ENCODE data around the gene STC2. TPM values are rescaled to one million over a fixed set of nuclear protein-coding genes. Genes with fewer than 3 reads are reported as not detected.
A peak's percentile ranks its signal among the peaks of the same experiment; 100 is the strongest.

Gene STC2
- total RNA-seq, 1 experiment from 2014 or later = 57.0 TPM

GRCh38 chr5:173327948-173328843, at the start of gene STC2 (continued):
- TF ChIP-seq ZNF281 (CRISPR knock-in tag; IDR thresholded peaks at IDR 0.05) = no peak
- peak; percentile 51; the same call in 1 of the 2 replicates for TF ChIP-seq SMAD3 (CRISPR knock-in tag; IDR thresholded peaks at IDR 0.05; ENCODE audit: borderline replicate concordance)
- no peak for TF ChIP-seq HMGA2 (CRISPR knock-in tag; IDR thresholded peaks at IDR 0.05)
- peak; percentile 66; the same call in 1 of the 2 replicates for TF ChIP-seq FOXP1 (CRISPR knock-in tag; IDR thresholded peaks at IDR 0.05; ENCODE audit: borderline replicate concordance)
- TF ChIP-seq GRHL2 (CRISPR knock-in tag; IDR thresholded peaks at IDR 0.05; ENCODE audit: insufficient replicate concordance, severe bottlenecking) = no peak
- no peak for TF ChIP-seq ZMAT4 (CRISPR knock-in tag; IDR thresholded peaks at IDR 0.05)
- no peak for TF ChIP-seq IRF2 (CRISPR knock-in tag; IDR thresholded peaks at IDR 0.05; ENCODE audit: borderline replicate concordance, low read depth)
- TF ChIP-seq ZNF219 (CRISPR knock-in tag; IDR thresholded peaks at IDR 0.05; ENCODE audit: borderline replicate concordance) = no peak
- peak; percentile 81 for TF ChIP-seq ZBTB43 (CRISPR knock-in tag; IDR thresholded peaks at IDR 0.05)
- peak; percentile 82 for TF ChIP-seq GABPB1 (CRISPR knock-in tag; IDR thresholded peaks at IDR 0.05)
- peak; percentile 88 for TF ChIP-seq ZNF263 (CRISPR knock-in tag; IDR thresholded peaks at IDR 0.05; ENCODE audit: low read depth)
- TF ChIP-seq ZNF532 (CRISPR knock-in tag; IDR thresholded peaks at IDR 0.05; ENCODE audit: borderline replicate concordance) = no peak
- no peak for TF ChIP-seq IRF1 (CRISPR knock-in tag; IDR thresholded peaks at IDR 0.05)
- TF ChIP-seq ZNF138 (CRISPR knock-in tag; conservative IDR thresholded peaks at IDR 0.05) = no peak
- no peak for TF ChIP-seq ATF6 (CRISPR knock-in tag; IDR thresholded peaks at IDR 0.05)
- TF ChIP-seq FOXK1 (CRISPR knock-in tag; IDR thresholded peaks at IDR 0.05) = peak; percentile 93
- TF ChIP-seq ZNF317 (CRISPR knock-in tag; IDR thresholded peaks at IDR 0.05; ENCODE audit: borderline replicate concordance, low read depth) = no peak
- TF ChIP-seq AFF4 (CRISPR knock-in tag; IDR thresholded peaks at IDR 0.05; ENCODE audit: borderline replicate concordance) = peak; percentile 25; the same call in 1 of the 2 replicates
- TF ChIP-seq MYBL2 (CRISPR knock-in tag; IDR thresholded peaks at IDR 0.05) = peak; percentile 82; the same call in 1 of the 2 replicates
- TF ChIP-seq MXD4 (CRISPR knock-in tag; IDR thresholded peaks at IDR 0.05; ENCODE audit: borderline replicate concordance) = no peak

Data from WTC11 (cell line).